Dedifferentiated amniotic fluid mesenchymal stem cell (primary cell): ENCODE measurements around the gene GOLGA8M.
"Not testable (repeated sequence)": the region's sequence is repeated elsewhere in the genome, so short reads cannot be mapped to it uniquely, and the experiment has no call there.

Source experiments
- DNase-seq: peaks from one replicate; pipeline ENCODE4 v3.0.0-alpha.2; 2016; ENCODE audit errors: extremely low spot score

Gene GOLGA8M, protein sequence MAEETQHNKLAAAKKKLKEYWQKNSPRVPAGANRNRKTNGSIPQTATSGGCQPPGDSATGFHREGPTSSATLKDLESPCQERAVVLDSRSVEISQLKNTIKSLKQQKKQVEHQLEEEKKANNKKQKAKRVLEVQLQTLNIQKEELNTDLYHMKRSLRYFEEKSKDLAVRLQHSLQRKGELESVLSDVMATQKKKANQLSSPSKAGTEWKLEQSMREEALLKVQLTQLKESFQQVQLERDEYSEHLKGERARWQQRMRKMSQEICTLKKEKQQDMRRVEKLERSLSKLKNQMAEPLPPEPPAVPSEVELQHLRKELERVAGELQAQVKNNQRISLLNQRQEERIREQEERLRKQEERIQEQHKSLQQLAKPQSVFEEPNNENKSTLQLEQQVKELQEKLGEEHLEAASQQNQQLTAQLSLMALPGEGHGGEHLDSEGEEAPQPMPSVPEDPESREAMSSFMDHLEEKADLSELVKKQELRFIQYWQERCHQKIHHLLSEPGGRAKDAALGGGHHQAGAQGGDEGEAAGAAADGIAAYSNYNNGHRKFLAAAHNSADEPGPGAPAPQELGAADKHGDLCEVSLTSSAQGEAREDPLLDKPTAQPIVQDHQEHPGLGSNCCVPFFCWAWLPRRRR

DNA sequence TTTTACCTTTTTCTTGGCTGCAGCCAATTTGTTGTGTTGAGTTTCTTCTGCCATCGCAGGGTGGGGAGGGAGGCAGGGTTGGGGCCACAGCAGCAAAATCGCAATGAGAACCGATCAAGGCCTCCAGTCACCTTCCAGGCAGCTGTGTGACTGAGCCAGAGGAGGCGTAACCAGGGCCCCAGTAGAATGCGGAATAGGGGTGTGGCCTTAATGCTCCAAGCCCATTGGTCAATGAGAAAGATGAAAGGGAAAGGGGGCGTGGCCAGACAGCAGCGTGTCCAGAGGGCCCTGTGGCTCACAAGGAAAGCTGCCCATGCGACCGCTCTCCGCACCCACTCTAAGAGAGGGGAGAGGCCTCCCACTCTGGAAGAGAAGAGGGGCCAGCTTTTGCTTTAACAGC is at the start of gene GOLGA8M:
TSS of gene GOLGA8M (minus strand) at position 152 of the 400 bp plus-strand sequence. CDS start at position 54, 98 bp downstream.
- not testable (repeated sequence) for DNase-seq

DNA sequence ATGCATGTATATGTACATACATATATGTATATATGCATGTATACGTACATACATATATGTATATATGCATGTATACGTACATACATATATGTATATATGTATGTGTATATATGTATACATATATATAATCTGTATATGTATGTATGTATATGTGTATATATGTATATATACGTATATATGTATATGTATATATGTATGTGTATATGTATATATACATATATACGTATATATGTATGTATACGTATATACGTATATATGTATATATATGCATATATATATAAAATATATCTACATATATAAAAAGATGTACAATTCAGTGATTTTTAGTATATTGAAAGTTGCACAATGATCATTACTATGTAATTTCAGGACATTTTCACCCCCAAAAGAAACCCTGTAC is 30.7 kb upstream of the GOLGA8M start:
- not testable (repeated sequence) for DNase-seq

DNA sequence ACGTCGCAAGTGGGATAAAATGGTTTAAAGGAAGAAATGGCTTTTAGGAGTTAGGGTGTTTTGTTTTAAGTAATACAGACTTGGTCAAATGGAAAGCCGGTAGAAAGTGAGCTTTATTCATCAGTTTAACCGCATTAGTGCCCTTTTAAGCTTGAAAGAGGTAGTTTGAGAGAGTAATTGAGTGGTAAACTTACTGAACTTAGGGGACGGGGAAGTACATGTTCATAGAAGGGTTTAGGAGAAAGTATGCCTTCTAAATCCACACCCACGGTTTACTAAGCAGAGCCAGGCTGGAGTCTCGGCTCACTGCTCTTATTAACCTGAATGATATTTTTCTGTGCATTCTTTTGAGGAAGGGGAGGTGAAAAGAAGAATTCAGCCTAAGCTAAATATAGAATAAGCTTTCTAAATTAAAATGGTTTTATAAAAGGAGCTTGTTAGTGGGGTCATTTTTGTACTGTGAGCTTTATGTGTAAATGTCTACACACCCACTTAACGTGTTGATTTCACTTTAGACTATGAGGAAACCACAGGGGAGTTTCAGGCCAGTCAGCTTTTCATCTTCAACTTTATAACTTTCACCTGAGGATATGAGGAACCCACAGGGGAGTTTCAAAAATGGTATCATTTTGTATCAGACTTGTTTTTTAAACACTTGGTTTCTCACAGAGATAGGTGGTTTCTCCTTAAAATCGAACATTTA is 26.5 kb upstream of the GOLGA8M start:
- not testable (repeated sequence) for DNase-seq

DNA sequence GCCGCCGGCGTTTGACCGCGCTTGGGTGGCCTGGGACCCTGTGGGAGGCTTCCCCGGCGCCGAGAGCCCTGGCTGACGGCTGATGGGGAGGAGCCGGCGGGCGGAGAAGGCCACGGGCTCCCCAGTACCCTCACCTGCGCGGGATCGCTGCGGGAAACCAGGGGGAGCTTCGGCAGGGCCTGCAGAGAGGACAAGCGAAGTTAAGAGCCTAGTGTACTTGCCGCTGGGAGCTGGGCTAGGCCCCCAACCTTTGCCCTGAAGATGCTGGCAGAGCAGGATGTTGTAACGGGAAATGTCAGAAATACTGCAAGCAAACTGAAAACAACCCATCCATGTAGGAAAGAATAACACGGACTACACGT is 26.0 kb upstream of the GOLGA8M start:
- DNase-seq, result not testable (repeated sequence)

DNA sequence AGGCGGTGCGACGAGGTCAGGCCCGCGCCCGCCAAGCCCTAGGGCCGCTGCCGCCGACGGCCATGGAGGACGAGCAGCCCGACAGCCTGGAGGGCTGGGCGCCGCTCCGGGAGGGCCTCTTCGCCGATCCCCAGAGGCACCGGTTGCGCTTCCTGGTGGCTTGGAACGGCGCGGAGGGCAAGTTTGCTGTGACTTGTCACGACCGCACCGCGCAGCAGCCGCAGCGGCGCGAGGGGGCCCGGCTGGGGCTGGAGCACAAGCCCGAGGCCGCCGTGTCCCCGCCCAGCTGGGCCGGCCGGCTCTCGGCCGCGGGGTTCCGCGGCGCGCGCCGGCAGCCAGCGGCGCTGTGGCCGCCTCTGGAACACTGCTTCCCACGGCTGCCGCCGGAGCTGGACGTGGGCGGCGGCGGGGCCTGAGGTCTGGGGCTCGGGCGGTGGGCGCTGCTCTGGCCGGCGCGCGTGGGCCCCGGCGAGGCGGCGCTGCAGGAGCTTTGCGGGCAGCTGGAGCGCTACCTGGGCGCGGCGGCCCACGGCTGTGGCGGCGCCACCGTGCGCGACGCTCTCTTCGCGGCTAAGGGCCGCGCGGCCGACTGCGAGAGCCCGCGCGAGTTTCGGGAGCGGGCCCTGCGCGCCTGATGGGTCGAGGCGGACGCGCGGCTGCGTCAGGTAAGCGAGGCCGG is 25.4 kb upstream of the GOLGA8M start:
- not testable (repeated sequence) for DNase-seq

DNA sequence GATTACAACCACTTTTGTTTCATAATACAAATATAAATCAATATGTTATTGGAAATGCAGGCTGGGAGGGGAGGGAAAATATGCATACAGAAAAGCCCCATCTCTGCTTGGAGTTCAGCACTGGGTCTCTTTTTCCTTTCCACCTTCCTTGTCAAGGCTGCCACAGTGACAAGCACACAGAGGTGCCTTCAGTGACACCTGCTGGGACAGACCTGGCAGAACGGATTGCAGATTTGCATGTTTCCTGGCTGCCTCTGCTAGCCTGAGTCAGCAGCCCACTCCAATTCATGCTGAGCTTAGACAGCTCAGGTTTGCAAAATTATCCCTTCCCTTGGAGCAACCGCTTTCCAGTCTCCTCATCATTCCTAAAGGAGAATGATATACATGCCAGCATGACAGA is 15.8 kb upstream of the GOLGA8M start:
- DNase-seq, result not testable (repeated sequence)

DNA sequence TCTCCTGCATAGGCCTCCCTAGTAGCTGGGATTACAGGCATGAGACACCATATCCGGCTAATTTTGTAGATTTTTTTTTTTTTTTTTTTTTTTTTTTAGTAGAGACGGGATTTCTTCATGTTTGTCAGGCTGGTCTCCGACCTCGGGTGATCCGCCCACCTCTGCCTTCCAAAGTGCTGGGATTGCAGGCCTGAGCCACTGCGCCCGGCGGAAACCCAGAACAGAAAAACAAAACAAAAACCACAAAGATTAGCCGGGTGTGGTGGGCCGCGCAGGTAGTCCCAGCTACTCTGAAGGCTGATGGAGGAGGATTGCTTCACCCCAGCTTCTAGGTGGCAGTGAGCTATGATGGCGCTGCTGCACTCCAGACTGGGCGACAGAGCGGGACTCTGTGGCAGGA is 14.8 kb upstream of the GOLGA8M start:
- not testable (repeated sequence) for DNase-seq

DNA sequence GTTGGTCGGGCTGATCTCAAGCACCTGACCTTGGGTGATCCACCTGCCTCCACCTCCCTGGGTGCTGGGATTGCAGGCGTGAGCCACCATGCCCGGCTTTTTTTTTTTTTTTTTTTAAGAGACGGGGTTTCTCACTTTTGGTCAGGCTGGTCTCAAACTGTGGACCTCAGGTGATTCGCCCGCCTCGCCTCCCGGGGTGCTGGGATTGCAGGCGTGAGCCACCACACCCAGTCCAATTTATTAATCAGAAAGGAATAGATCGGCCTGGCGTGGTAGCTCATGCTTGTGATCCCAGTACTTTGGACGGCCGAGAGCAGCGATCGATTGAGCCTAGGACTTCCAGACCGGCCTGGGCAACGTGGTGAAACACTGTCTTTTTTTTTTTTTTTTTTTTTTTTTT is 13.9 kb upstream of the GOLGA8M start:
- no peak for DNase-seq

DNA sequence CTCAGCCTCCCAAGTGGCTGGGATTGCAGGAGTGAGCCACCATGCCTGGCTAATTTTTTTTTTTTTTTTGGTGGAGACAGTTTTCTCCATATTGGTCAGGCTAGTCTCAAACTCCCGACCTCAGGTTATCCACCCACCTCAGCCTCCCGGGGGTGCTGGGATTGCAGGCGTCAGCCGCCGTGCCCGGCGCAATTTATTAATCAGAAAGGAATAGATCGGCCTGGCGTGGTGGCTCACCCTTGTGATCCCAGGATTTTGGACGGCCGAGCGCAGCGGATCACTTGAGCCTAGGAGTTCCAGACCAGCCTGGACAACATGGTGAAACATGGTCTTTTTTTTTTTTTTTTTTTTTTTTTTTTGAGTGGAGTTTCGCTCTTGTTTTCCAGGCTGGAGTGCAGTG is 13.3 kb upstream of the GOLGA8M start:
- no peak for DNase-seq

DNA sequence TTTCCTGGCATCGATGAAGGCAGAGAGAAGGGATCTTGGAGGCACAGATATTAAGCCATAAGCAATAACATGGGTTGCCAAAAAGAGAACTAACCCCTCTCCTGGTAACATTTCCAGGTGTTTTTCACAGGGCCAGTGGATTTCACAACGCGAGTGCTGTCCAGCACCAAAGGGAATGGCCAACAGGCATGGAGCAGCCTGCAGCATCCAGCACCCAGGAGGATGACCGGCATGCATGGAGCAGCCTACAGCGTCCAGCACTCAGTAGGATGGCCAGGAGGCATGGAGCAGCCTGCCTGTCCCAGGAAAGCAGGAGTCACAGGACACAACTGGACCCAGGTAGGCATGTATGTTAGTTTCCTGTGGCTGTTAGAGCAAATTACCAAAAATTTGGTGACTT is 11.8 kb upstream of the GOLGA8M start:
- not testable (repeated sequence) for DNase-seq

DNA sequence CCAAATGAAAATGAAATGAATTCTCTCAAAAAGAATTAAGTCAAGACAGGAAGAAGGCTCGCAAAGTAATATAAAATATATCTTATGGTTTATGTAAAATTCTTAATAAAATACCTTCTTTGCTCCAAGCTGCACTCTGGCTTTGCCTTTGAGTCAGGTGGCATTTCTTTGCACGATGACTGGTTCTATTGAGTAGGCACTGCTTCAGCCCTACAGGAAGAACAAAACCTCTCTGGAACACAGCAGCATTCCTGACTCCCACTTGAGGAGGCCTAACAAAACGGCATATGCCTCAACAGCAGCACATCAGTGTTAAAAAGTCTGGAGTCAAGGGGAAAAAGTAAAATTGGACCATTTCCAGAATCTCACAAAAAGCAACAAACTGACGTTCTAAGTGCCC is 7.4 kb upstream of the GOLGA8M start:
- DNase-seq, result not testable (repeated sequence)

DNA sequence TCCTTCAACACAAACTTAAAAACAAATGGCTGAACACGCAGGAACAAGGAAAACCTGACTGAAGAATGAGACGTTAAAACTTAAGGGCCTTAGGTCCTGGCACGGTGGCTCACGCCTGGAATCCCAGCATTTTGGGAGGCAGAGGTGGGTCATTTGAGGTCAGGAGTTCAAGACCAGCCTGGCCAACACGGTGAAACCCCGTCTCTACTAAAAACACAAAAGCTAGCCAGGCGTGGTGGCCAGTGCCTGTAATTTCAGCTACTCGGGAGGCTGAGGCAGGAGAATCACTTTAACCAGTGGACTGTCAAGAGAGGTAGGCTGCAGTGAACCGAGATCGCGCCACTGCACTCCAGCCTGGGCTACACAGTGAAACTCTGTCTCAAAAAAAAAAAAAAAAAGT is 6.4 kb upstream of the GOLGA8M start:
- not testable (repeated sequence) for DNase-seq

DNA sequence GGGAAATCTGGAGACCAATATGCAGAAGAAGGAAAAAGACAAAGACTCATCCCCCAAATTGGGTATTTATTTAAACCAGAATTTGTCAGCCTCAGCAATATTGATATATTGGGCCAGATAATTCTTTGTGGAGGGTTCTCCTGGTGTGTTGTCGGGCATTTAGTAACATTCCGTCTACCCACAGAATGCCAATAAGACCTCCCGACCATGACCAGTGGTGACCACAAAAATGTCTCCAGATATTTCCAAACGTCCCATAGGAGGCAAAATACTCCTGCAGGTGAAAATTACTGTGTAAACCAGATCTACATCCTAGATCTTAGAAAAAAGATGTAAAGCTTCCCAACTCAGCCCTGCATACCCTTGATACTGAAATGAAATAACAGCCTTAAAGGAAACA is 2.0 kb upstream of the GOLGA8M start:
- not testable (repeated sequence) for DNase-seq

DNA sequence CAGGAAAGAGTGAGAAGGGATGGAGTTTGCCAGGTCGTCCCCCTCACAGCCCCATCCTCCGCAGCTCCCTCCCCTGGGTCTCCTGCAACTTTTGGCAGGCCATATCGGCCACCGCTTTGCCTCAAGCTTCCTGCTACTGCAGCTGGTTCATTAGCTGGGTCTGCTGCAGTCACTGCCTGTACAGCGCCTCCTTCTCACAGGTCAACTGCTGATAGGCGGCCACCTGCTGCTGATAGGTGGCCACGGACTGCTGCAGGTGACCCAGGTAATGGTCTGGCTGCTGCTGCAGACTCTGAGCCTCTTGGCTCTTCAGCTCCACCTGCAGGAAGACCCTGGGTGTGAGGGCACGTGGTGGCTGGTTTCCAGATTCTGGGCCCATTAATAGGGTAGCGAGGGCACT is 8.3 kb downstream of the GOLGA8M start:
- not testable (repeated sequence) for DNase-seq

DNA sequence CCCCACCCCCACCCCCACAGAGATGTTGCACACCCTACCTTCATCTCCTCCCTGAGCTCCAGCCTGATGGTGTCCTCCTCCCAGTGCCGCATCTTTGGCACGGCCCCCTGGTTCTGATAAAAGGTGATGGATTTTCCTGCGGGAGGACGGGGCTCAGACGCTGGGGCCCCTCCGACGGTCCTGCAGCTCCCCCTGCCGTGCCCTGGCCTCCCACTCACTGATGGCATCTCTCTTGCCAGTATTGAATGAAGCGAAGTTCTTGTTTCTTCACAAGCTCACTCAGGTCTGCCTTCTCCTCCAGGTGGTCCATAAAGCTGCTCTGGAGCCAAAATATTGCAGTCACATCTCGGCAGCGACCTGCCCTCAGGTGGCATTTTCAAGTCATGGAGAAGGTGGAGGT is 9.8 kb downstream of the GOLGA8M start:
- DNase-seq, result not testable (repeated sequence)

DNA sequence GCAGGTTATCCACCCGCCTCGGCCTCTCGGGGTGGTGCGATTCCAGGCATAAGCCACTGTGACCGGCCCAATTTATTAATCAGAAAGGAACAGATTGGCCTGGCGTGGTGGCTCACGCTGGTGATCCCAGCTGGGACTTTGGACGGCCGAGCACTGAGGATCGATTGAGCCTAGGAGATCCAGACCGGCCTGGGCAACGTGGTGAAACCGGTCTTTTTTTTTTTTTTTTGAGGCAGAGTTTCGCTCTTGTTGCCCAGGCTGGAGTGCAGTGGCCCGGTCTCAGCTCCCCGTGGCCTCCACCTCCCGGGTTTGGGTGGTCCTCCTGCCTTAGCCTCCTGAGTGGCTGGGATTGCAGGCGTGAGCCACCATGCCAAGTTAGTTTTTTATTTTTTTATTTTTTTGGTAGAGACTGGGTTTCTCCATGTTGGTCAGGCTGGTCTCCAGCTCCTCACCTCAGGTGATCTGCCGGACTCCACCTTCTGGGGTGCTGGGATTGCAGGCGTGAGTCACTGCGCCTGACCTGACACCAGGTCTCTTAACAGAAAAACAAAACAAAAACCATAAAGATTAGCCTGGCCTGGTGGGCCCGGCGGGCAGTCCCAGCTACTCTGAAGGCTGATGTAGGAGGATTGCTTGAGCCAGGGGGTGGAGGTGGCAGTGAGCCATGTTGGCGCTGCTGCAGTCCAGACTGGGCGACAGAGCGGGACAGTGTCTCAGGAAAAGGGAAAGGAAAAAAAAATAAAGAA is 18.0 kb downstream of the GOLGA8M start:
- not testable (repeated sequence) for DNase-seq

DNA sequence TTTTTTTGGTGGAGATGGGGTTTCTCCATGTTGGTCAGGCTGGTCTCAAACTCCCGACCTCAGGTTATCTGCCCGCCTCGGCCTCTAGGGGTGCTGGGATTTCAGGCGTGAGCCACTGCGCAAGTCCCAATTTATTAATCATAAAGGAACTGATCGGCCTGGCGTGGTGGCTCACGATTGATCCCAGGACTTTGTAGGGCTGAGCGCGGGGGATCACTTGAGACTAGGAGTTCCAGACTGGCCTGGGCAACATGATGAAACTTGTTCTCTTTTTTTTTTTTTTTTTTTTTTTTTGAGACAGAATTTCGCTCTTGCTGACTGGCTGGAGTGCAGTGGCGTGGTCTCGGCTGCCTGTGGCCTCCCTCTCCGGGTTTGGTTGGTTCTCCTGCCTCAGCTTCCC is 19.2 kb downstream of the GOLGA8M start:
- DNase-seq, result not testable (repeated sequence)

DNA sequence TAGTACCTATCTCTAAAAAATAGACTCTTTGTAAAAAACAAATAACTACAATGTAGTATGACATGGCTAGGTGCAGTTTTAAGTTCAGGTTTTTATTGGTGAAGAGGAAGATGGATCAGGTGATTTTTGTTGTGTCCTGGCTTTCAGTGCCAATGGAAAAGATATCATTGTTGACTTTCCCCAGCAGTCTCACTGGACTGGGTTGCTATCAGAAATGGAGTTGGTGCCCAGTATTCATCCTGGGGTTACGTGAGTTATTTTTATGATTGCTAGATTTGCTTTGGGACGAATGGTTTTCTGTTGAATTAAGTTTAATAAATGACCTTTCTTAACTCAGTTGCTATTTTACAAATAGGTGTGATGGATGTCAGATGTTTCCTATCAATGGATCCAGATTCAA is 38.7 kb downstream of the GOLGA8M start:
- not testable (repeated sequence) for DNase-seq

DNA sequence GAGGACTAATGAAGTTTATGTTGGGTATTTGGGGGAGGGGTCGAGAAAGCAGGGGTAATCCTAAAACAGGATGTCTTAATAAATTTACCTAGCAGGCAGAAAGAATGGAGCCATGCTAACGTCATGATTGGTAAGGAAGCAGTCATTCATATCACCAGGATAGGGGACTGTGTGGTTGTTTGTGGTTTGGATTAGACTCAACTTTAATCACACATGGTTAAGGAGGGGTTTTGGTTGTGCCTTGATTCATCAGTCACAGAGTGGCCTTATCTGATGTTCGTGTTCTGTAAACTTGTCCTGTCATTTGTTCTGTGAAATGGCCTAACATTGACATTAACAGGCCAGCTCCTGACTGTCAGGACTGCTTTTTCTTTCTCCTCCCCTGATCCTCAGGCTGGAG is 40.1 kb downstream of the GOLGA8M start:
- not testable (repeated sequence) for DNase-seq

DNA sequence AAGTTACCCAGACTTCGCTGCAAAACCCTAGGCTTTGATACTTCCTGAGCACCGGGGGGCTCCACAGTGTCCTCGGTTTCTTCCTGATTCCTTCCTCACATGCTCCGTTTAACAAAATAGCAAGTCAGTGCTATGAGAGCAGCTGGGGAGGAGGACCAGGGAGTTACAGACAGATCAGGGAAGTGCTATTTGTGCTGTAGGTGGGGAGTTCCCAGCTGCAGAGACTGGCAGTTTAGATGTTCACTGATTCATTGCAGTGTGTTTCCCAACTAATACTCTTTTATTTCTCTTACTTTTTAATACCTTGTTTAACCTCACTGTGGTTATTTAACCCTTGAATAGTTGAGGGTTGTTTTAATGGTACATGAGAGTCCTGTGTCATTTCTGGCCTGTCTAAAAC is 45.8 kb downstream of the GOLGA8M start:
- not testable (repeated sequence) for DNase-seq

DNA sequence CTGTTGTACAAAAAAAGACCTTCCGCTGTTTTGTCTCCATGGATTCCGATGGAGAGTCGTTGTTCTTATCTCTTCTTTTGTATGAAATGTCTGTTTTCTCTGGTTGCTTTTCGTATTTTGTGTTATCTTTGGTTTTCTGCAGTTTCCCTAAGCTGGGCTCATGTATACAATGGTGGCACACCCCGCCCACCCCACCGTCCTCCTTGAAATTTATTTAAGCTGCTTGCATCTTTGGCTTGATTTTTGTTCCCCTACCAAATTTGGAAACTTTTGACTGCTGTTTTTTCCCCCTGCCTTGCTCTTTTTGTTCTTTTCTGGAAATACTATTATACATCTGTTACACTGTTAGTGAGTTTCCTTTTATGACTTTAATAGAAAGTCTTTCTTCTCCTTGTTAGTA is 47.6 kb downstream of the GOLGA8M start:
- not testable (repeated sequence) for DNase-seq
